Left lung (tissue), 10 donors: ENCODE results near the gene NAV2. TPM values are rescaled to one million over a fixed set of nuclear protein-coding genes. Genes with fewer than 3 reads are reported as not detected.

Experiments used
- ATAC-seq: fragments of 200-7000 bp; cut with Tn5 transposase; one replicate; pipeline ENCODE4 v1.9.1; 2020; ENCODE audit warnings: moderate library complexity
- DNase-seq, 4 donors: peaks; one replicate each; pipeline ENCODE4 v3.0.0-alpha.2; 2013 to 2020
- H3K27ac ChIP-seq, 2 donors: fragments of 200-600 bp; sonication (generic) in 1 of 2; one replicate each; pipeline versions ENCODE4 v1.5.0 to v1.8.0; 2020 to 2021
- H3K27me3 ChIP-seq, 2 donors: fragments of 200-600 bp; sonication (generic) in 1 of 2; one replicate each; pipeline versions ENCODE4 v1.5.0 to v1.8.0; 2020 to 2021
- H3K36me3 ChIP-seq, 2 donors: fragments of 200-600 bp; sonication (generic) in 1 of 2; one replicate each; pipeline versions ENCODE4 v1.5.0 to v1.8.0; 2020 to 2021
- H3K4me1 ChIP-seq, 2 donors: fragments of 200-600 bp; one replicate each; pipeline ENCODE4 v1.8.0; 2021
- H3K4me3 ChIP-seq, 2 donors: fragments of 200-600 bp; sonication (generic) in 1 of 2; one replicate each; pipeline versions ENCODE4 v1.5.0 to v1.8.0; 2020 to 2021; ENCODE audit warnings: mild to moderate bottlenecking in 1 of 2
- H3K9me3 ChIP-seq, 2 donors: fragments of 200-600 bp; sonication (generic) in 1 of 2; one replicate each; pipeline versions ENCODE4 v1.5.0 to v1.8.0; 2020 to 2021
- intact Hi-C, 2 donors: fragments of 100-400 bp; cut with DNase I; formaldehyde crosslinking; loops; one replicate each; pipeline versions ENCODE4 v1.11.2 to v1.14.2; 2022
- polyA plus RNA-seq, 6 donors: library from polyadenylated mRNA; unstranded; fragments of 120-200 nt; gene quantifications; one replicate each; pipeline ENCODE4 v1.2.1, GENCODE V29; 2013; ENCODE audit not compliant: insufficient read length in 6 of 6
- total RNA-seq, 2 donors: library from RNA; stranded (reverse); fragmentation: NEBNext Ultra II Directional; extraction: Animal tissue kit (Norgen Biotek cat#: 25700); gene quantifications; one replicate each; pipeline ENCODE4 v1.2.1, GENCODE V29; 2021
- TF ChIP-seq, protein P1 (sequence below), 2 donors: fragments of 200-600 bp; sonication (generic) in 1 of 2; IDR thresholded peaks; one replicate each; pipeline versions ENCODE4 v1.5.0 to v1.8.0; 2021; ENCODE audit warnings: antibody characterized with exemption in 2 of 2
- donor health status: DM: no; HTN: yes; CAD: no.
- donor health status: DM: no; HTN: no; CAD: no.

Gene NAV2
- total and polyA plus RNA-seq, 8 donors: 18.0 to 59.9 (median 23.1) TPM

DNA sequence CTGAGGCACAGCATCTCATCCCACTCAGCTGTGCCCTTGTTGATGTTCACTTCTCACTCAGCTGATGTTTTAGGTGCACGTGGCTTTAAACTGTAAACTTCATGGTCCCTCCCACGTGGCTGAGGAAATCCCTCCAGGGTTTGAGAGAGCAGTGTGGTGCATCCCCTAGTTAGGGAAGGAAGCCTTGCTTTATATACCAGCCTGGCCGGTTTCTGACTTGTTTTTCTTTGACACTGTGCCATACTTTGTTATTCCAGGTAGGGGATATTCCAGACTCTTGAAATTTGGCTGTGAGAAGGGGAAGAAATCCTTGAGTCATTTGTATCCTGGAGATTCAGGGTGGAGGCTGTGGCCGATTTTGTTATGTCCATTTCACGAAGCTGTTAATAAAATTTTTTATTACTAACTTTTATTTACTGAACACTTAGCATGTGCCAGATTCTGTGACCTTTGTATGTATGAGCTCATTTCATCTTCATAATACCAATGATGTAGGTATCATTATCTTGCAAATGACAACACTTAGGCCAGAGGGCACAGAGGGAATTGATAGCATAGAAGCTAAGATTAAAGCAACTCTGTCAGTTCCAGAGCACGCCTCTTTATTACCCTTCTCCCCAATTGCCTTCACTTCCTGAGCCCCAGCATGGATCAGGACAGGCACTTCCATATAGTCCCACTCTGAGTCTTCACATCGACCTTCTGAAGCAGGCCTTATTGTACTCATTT, 116.6 kb downstream of the NAV2 start:
- Histone ChIP-seq H3K27ac (no peak overlapping the region), H3K4me1 (no peaks in the 10 kb centered on the region), H3K36me3 (peaks cover 0 to 11% of the 10 kb centered on the region in 2 donors), H3K4me3 (no peak overlapping the region), H3K9me3 (no peaks in the 10 kb centered on the region), H3K27me3 (no peaks in the 10 kb centered on the region)
- intact Hi-C loops: no loop called here
- TF ChIP-seq, protein P1, sequence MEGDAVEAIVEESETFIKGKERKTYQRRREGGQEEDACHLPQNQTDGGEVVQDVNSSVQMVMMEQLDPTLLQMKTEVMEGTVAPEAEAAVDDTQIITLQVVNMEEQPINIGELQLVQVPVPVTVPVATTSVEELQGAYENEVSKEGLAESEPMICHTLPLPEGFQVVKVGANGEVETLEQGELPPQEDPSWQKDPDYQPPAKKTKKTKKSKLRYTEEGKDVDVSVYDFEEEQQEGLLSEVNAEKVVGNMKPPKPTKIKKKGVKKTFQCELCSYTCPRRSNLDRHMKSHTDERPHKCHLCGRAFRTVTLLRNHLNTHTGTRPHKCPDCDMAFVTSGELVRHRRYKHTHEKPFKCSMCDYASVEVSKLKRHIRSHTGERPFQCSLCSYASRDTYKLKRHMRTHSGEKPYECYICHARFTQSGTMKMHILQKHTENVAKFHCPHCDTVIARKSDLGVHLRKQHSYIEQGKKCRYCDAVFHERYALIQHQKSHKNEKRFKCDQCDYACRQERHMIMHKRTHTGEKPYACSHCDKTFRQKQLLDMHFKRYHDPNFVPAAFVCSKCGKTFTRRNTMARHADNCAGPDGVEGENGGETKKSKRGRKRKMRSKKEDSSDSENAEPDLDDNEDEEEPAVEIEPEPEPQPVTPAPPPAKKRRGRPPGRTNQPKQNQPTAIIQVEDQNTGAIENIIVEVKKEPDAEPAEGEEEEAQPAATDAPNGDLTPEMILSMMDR (IDR thresholded peaks at IDR 0.05): no peak
- ATAC-seq (peak; percentile 64), DNase-seq (peak in 1 of 4 donors; percentile 31)

DNA sequence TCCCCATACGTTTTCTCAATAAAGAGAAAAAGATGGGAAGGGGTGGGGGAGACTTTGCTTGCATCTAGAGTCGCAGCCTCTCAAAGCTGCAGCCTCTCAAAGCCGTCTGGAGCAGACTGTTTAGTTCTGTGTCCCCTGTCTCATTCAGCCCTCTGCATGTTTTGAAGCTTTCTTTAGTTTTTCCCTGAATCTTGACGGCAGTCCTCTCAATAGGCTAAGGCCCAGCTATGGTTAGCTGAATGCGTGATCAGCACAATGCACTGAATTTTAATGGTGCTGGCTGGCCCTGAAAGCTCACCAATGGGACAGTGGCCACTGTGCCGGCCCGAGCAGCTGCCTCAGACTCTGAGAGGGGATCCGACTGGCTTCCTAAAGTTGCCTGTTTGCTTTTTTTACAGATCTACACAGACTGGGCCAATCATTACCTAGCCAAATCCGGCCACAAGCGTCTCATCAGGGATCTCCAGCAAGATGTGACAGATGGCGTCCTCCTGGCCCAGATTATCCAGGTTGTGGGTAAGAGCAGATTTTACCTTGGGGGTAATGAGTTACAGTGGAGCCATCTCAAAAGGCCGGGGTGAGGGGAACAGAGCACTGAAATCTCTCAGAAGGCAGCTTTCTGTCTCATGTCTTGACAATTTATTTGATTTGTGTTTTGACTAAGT, 119.6 kb downstream of the NAV2 start:
- no peaks in the 10 kb centered on the region for H3K4me1 ChIP-seq
- intact Hi-C loops: no loop called here
- ATAC-seq (no peak), DNase-seq (no peak)
- H3K36me3 ChIP-seq: peaks cover 0 to 16% of the 10 kb centered on the region in 2 donors
- H3K9me3 ChIP-seq: no peaks in the 10 kb centered on the region
- no peaks in the 10 kb centered on the region for H3K27me3 ChIP-seq
- H3K27ac ChIP-seq: no peak overlapping the region
- no peak overlapping the region for H3K4me3 ChIP-seq
- TF ChIP-seq, protein P1 (IDR thresholded peaks at IDR 0.05): no peak

DNA sequence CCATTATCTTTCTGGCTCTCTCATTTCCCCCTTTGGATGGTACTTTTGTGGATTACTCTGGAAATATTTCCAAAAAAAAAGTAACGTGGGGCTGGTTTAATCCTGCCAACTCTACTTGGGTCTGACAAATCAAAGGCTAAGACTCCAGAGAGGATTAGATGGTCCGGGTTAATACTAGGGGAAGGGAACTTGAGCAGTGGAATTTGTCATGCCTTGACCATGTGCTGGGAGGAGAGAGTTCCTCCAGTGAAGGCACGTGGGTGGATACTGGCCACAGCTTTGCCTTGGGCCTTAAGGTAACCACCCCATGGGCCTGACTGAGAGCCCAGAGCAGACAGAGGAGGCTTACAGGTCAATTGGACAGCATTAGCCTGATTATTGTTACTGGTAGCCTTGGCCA, 120.3 kb downstream of the NAV2 start:
- Histone ChIP-seq H3K4me3 (no peak overlapping the region), H3K27ac (no peak overlapping the region), H3K36me3 (peaks cover 0 to 16% of the 10 kb centered on the region in 2 donors), H3K4me1 (no peaks in the 10 kb centered on the region), H3K27me3 (no peaks in the 10 kb centered on the region), H3K9me3 (no peaks in the 10 kb centered on the region)
- intact Hi-C loops: no loop called here
- TF ChIP-seq, protein P1 (IDR thresholded peaks at IDR 0.05): no peak
- DNase-seq (no peak), ATAC-seq (no peak)

- Histone ChIP-seq H3K4me3 (no peak overlapping the region), H3K36me3 (peaks cover 0 to 16% of the 10 kb centered on the region in 2 donors), H3K27me3 (no peaks in the 10 kb centered on the region), H3K4me1 (no peaks in the 10 kb centered on the region), H3K9me3 (no peaks in the 10 kb centered on the region), H3K27ac (no peak overlapping the region)
- intact Hi-C loops: no loop called here
- no peak for ATAC-seq
- DNase-seq: no peak
- TF ChIP-seq, protein P1 (IDR thresholded peaks at IDR 0.05): no peak
Measured at GRCh38 chr11:19834771-19835170, 122.1 kb downstream of the NAV2 start.

DNA sequence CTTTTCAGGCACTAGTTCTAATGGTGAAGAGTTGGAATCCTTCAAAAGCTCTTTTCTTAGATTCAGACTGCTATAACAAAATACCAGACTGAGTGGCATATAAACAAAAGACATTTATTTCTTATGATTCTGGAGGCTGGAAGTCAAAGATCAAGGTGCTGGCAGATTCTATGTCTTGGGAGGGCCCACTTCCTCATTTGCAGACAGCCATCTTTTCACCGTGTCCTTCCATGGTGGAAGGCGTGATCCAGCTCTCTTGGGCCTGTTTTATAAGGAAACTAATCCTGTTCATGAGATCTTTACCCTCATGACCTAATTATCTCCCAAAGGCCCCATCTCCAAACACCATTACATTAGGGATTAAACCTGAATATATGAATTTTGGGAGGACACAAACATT, 124.0 kb downstream of the NAV2 start:
- H3K27me3 ChIP-seq: no peaks in the 10 kb centered on the region
- peaks cover 0 to 16% of the 10 kb centered on the region in 2 donors for H3K36me3 ChIP-seq
- no peak overlapping the region for H3K27ac ChIP-seq
- ATAC-seq (no peak), DNase-seq (no peak)
- TF ChIP-seq, protein P1 (IDR thresholded peaks at IDR 0.05): no peak
- H3K4me3 ChIP-seq: no peak overlapping the region
- H3K9me3 ChIP-seq: no peaks in the 10 kb centered on the region
- intact Hi-C loops: no loop called here
- H3K4me1 ChIP-seq: no peaks in the 10 kb centered on the region
